ENCODE results near the gene ARHGAP12.

- TF ChIP-seq CTCF (IDR thresholded peaks at IDR 0.05), result no peak
- TF ChIP-seq EZH2 (IDR thresholded peaks at IDR 0.05), result no peak
Measured at GRCh38 chr10:31875608-31876007, 53.0 kb downstream of the ARHGAP12 start.

Measured in neural progenitor cell (in vitro differentiated cells).